WERI-Rb-1 (cell line): ENCODE measurements around the gene ROR2.
A peak's percentile ranks its signal among the peaks of the same experiment; 100 is the strongest.
"Not testable (repeated sequence)": the region's sequence is repeated elsewhere in the genome, so short reads cannot be mapped to it uniquely, and the experiment has no call there.

Experiments used
- DNase-seq: peaks from one replicate; pipeline ENCODE4 v3.0.0-alpha.2; 2020
- H3K27ac ChIP-seq: fragments of 250-450 bp; sonication (Bioruptor Pico); 2 replicates; pipeline ENCODE4 v1.5.1; 2020; ENCODE audit warnings: mild to moderate bottlenecking, moderate library complexity
- H3K27me3 ChIP-seq: fragments of 250-450 bp; sonication (Bioruptor Pico); 2 replicates; pipeline ENCODE4 v1.5.1; 2021; ENCODE audit warnings: mild to moderate bottlenecking, low read depth, moderate library complexity; ENCODE audit not compliant: insufficient read depth, severe bottlenecking
- H3K36me3 ChIP-seq: fragments of 250-450 bp; sonication (Bioruptor Pico); 2 replicates; pipeline ENCODE4 v1.5.1; 2020; ENCODE audit warnings: mild to moderate bottlenecking, moderate library complexity
- H3K4me3 ChIP-seq: 2 replicates; pipeline ENCODE4 v1.5.1; 2011; ENCODE audit warnings: low read depth, mild to moderate bottlenecking, control low read depth, low read length
- H3K9me3 ChIP-seq: fragments of 250-450 bp; sonication (Bioruptor Pico); 2 replicates; pipeline ENCODE4 v1.5.1; 2021; ENCODE audit warnings: mild to moderate bottlenecking, moderate library complexity; ENCODE audit not compliant: severe bottlenecking
- TF ChIP-seq, protein P1 (sequence below): IDR thresholded peaks from 2 replicates; pipeline ENCODE4 v1.5.1; 2011; ENCODE audit warnings: low read depth, mild to moderate bottlenecking, control low read depth, inconsistent platforms, low read length

Gene ROR2

DNA sequence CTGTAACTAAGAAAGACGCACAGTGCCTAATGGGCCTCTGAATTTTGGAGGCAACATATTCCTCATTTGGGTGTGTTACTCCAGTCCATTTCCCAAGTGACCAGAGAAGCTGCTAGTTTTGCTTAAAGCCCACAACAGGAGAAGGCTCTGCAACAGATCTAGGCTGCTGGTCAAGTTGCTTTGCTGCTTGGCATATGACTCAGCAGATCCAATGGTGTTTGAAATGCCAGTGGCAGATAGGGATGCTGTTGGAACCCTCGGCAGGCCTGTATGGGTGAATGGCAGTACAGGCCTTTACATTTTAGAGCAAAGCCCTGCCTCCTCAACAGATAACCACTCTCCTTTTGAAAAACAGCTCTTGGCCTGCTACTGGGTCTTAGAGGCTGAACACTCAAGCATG, 36.2 kb upstream of the ROR2 start:
- H3K36me3 ChIP-seq: no peaks in the 10 kb centered on the region
- H3K4me3 ChIP-seq: no peak overlapping the region
- H3K9me3 ChIP-seq: peaks cover 3% of the 10 kb centered on the region
- no peak overlapping the region for H3K27ac ChIP-seq
- no peak for DNase-seq
- H3K27me3 ChIP-seq: no peaks in the 10 kb centered on the region
- TF ChIP-seq, protein P1, sequence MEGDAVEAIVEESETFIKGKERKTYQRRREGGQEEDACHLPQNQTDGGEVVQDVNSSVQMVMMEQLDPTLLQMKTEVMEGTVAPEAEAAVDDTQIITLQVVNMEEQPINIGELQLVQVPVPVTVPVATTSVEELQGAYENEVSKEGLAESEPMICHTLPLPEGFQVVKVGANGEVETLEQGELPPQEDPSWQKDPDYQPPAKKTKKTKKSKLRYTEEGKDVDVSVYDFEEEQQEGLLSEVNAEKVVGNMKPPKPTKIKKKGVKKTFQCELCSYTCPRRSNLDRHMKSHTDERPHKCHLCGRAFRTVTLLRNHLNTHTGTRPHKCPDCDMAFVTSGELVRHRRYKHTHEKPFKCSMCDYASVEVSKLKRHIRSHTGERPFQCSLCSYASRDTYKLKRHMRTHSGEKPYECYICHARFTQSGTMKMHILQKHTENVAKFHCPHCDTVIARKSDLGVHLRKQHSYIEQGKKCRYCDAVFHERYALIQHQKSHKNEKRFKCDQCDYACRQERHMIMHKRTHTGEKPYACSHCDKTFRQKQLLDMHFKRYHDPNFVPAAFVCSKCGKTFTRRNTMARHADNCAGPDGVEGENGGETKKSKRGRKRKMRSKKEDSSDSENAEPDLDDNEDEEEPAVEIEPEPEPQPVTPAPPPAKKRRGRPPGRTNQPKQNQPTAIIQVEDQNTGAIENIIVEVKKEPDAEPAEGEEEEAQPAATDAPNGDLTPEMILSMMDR: no peak

DNA sequence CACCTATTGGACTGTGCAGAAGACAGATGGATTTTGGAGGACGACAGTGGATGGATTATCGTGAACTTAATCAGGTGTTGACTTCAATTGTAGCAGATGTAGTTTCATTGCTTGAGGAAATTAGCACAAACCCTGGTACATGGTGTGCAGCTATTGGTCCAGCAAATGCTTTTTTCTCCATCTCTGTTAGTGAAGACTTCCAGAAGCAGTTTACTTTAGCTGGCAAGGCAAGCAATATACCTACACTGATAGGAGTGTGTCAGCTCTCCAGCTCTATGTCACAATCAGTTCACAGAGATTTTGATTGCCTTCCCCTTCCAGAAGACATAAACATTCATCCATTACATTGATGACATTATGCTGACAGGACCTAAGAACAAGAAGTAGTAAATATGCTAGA, 35.7 kb upstream of the ROR2 start:
- Histone ChIP-seq H3K27ac (no peak overlapping the region), H3K27me3 (no peaks in the 10 kb centered on the region), H3K36me3 (no peaks in the 10 kb centered on the region), H3K4me3 (no peak overlapping the region), H3K9me3 (peaks cover 6% of the 10 kb centered on the region)
- no peak for DNase-seq
- TF ChIP-seq, protein P1: no peak

DNA sequence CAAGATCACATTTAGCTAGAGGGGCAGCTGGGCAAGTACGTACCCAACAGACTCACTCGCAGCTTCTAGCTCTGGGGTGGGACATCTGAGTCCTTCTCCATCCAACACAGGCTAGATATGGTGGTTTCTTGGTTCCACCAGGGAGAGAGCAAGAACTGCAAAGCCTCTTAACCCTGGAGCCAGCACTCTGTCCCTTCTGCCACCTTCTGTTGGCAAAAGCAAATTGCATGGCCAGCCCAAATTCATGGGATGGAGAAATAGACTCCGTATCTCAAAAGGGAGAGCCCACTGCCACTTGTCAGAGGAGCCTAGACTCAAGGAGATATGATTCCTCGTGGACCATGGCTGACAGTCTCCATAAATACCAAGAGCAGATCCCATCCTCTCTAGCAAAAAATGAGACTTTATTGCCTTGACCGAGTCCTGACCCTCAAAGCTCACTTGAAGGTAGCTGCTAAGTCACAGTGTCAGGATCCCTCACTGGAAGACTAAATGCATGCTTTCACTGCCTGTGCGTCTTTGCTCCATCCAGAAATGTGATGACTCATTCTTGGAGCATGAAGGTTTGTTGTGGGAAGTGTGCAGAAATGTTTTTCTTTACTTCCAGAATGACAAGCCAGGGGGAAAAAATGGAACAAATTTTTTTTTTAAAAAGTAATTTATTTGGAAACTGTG, 28.8 kb upstream of the ROR2 start:
- Histone ChIP-seq H3K4me3 (no peak overlapping the region), H3K36me3 (no peaks in the 10 kb centered on the region), H3K9me3 (peaks cover 6% of the 10 kb centered on the region), H3K27me3 (no peaks in the 10 kb centered on the region), H3K27ac (no peak overlapping the region)
- TF ChIP-seq, protein P1: peak; percentile 80
- peak; percentile 65 for DNase-seq

DNA sequence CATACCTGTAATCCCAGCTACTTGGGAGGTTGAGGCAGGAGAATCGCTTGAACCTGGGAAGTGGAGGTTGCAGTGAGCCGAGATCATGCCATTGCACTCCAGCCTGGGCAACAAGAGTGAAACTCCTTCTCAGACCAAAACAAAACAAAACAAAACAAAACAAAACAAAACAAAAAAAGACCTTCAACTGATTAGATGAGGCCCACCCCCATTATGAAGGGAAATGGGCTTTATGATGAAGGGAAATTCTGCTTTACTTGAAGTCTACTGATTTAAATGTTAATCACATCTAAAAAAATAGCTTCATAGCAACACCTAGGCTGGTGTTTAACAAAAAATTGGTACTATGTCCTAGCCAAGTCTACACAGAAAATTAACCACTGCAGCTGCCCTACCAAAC, 25.2 kb upstream of the ROR2 start:
- H3K36me3 ChIP-seq, H3K27me3 ChIP-seq, H3K27ac ChIP-seq, H3K9me3 ChIP-seq, H3K4me3 ChIP-seq, DNase-seq: not testable (repeated sequence)

DNA sequence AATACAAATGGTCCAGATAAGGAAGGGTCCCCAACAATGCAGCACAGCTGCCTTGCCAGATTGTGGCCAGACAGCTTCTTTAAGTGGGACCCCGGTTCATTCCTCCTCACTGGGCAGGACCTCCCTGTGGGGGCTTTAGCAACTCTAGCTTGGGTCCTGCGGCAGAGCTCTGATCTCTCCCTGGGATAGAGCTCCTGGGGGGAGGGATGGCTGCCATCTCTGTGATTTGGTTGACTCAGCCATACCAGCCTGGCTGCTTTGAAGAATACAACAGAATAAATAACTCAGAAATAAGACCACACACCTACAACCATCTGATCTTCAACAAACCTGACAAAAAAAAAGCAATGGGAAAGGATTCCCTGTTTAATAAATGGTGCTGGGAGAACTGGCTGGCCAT, 22.7 kb upstream of the ROR2 start:
- TF ChIP-seq, protein P1: no peak
- H3K36me3 ChIP-seq: no peaks in the 10 kb centered on the region
- no peak overlapping the region for H3K4me3 ChIP-seq
- DNase-seq: no peak
- H3K27ac ChIP-seq: no peak overlapping the region
- no peaks in the 10 kb centered on the region for H3K27me3 ChIP-seq
- no peaks in the 10 kb centered on the region for H3K9me3 ChIP-seq

DNA sequence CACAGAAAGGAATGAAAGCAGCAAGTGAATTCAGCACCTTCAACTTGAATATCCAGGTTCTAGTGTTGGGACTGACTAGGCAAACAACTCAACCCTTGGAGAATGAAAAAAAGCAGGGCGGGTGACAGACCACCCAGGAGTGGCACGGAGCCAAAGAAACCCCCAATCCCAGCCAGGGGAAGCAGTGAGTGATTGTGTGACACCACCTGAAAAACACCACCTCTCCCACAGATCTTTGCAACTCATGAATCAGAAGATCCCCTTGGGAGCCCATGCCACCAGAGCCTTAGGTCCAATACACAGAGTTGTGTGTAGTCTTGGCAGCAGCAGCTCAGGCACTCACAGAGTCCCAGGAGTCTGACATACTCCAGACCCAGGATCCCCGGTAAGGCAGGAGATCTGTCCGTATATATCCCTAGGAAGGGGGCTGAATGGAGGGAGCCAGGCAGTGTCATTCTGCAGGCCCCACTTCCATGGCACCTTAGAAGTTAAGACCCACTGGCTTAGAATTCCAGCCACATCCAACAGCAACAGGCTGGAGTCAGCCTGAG, 22.1 kb upstream of the ROR2 start:
- no peak for DNase-seq
- H3K27me3 ChIP-seq: no peaks in the 10 kb centered on the region
- H3K36me3 ChIP-seq: no peaks in the 10 kb centered on the region
- TF ChIP-seq, protein P1: no peak
- no peaks in the 10 kb centered on the region for H3K9me3 ChIP-seq
- H3K4me3 ChIP-seq: no peak overlapping the region
- H3K27ac ChIP-seq: no peak overlapping the region
